Stimulated activated CD4-positive, alpha-beta T cell treated with anti-CD3 and anti-CD28 coated beads, Interleukin-15, amount 100 ng/mL, for 48 hours (primary cell): ENCODE results near the gene ASXL2.
A peak's percentile ranks its signal among the peaks of the same experiment; 100 is the strongest.

Source experiments
- DNase-seq, 2 donors: peaks; one replicate each; pipeline ENCODE4 v3.0.0-alpha.2; 2020; ENCODE audit warnings: low read depth in 2 of 2

The ASXL2 gene

GRCh38 chr2:25799301-25799700 is 79.0 kb downstream of the ASXL2 start:
- DNase-seq = no peak

GRCh38 chr2:25797620-25798488 is 80.4 kb downstream of the ASXL2 start:
- peak in 1 of 2 donors; percentile 4 for DNase-seq

GRCh38 chr2:25794544-25795276 is 83.6 kb downstream of the ASXL2 start:
- peak; percentile 4 to 13 for DNase-seq

- no peak for DNase-seq
Observed at GRCh38 chr2:25790074-25790790, 88.1 kb downstream of the ASXL2 start.

- no peak for DNase-seq
Observed at GRCh38 chr2:25788457-25788856, 89.8 kb downstream of the ASXL2 start.

GRCh38 chr2:25787020-25787419 is 91.3 kb downstream of the ASXL2 start:
- no peak for DNase-seq

- DNase-seq = no peak
Observed at GRCh38 chr2:25784404-25784803, 93.9 kb downstream of the ASXL2 start.

- no peak for DNase-seq
Observed at GRCh38 chr2:25777077-25777476, 101.2 kb downstream of the ASXL2 start.

GRCh38 chr2:25772078-25772477 is 106.2 kb downstream of the ASXL2 start:
- no peak for DNase-seq

- no peak for DNase-seq
Observed at GRCh38 chr2:25763575-25763974, 114.7 kb downstream of the ASXL2 start.

GRCh38 chr2:25760297-25760696 is 118.0 kb downstream of the ASXL2 start:
- DNase-seq = no peak

- DNase-seq = no peak
Observed at GRCh38 chr2:25758348-25758747, 119.9 kb downstream of the ASXL2 start.

- DNase-seq = no peak
Observed at GRCh38 chr2:25757906-25758305, 120.4 kb downstream of the ASXL2 start.

- DNase-seq = no peak
Observed at GRCh38 chr2:25756536-25756935, 121.8 kb downstream of the ASXL2 start.

GRCh38 chr2:25749676-25750075 is 128.6 kb downstream of the ASXL2 start:
- no peak for DNase-seq

GRCh38 chr2:25744055-25744454 is 134.2 kb downstream of the ASXL2 start:
- no peak for DNase-seq

GRCh38 chr2:25743132-25743830 is 135.0 kb downstream of the ASXL2 start:
- DNase-seq = no peak

- DNase-seq = no peak
Observed at GRCh38 chr2:25742501-25742900, 135.8 kb downstream of the ASXL2 start.

GRCh38 chr2:25740810-25741381 is 137.4 kb downstream of the ASXL2 start:
- no peak for DNase-seq

GRCh38 chr2:25738383-25739343 is 139.6 kb downstream of the ASXL2 start:
- DNase-seq = no peak
